ENCODE results near the gene GRM4.

The GRM4 gene

GRCh38 chr6:34031625-34032383, 114.1 kb downstream of the GRM4 start:
- TF ChIP-seq CTCF (IDR thresholded peaks at IDR 0.05): no peak
- Histone ChIP-seq H3K4me3 (no peak overlapping the region), H3K27ac (no peak overlapping the region)
- DNase-seq (ENCODE audit: low spot score): no peak

GRCh38 chr6:34030831-34031624, 114.9 kb downstream of the GRM4 start:
- Histone ChIP-seq H3K27ac (no peak overlapping the region), H3K4me3 (no peak overlapping the region)
- no peak for TF ChIP-seq CTCF (IDR thresholded peaks at IDR 0.05)
- DNase-seq (ENCODE audit: low spot score): no peak

GRCh38 chr6:34029489-34030280, 116.2 kb downstream of the GRM4 start:
- DNase-seq (ENCODE audit: low spot score): no peak
- TF ChIP-seq CTCF (IDR thresholded peaks at IDR 0.05): no peak
- Histone ChIP-seq H3K27ac (no peak overlapping the region), H3K4me3 (no peak overlapping the region)

- no peak for TF ChIP-seq CTCF (IDR thresholded peaks at IDR 0.05)
- no peak overlapping the region for H3K27ac ChIP-seq
- DNase-seq (ENCODE audit: low spot score): no peak
These were observed 117.1 kb downstream of the GRM4 start for GRCh38 chr6:34028691-34029360.

GRCh38 chr6:34027939-34028441, 117.9 kb downstream of the GRM4 start:
- Histone ChIP-seq H3K4me3 (no peak overlapping the region), H3K27ac (no peak overlapping the region)
- TF ChIP-seq CTCF (IDR thresholded peaks at IDR 0.05): no peak
- DNase-seq (ENCODE audit: low spot score): no peak

More at GRCh38 chr6:34028691-34029360, 117.1 kb downstream of the GRM4 start:
- no peak overlapping the region for H3K4me3 ChIP-seq

GRCh38 chr6:34027445-34027936, 118.4 kb downstream of the GRM4 start:
- no peak overlapping the region for H3K4me3 ChIP-seq
- H3K27ac ChIP-seq: no peak overlapping the region
- DNase-seq (ENCODE audit: low spot score): no peak
- TF ChIP-seq CTCF (IDR thresholded peaks at IDR 0.05): peak; percentile 53

Measured in coronary artery (tissue), 2 donors.